ENCODE results near the gene VSNL1. TPM values are rescaled to one million over a fixed set of nuclear protein-coding genes. Genes with fewer than 3 reads are reported as not detected.

Gene VSNL1
- total RNA-seq, 2 experiments from 2014 or later: not detected

DNA sequence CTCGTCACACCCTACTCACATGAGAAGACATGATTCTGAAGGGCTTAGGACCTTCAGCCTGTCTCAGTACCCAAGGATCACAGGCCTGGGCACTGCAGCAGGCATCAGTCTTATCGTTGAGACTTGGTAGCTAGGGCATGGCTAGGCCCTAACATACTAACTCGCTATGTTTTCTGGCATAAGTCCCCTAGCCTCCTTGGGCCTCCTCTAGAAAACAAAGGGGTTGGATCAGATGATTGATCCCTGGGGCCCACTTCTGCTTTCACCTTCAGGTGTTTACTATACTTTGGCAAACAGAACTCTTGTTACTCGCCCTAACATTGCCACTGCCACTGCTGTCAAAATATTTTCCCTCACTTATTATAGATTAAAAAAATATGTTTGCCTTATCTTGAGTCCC, 44.2 kb downstream of the VSNL1 start:
- no peaks in the 10 kb centered on the region for H3K4me1 Mint-ChIP-seq (ENCODE audit: low read depth)
- H3K4me3 Mint-ChIP-seq: no peak overlapping the region
- no peak for DNase-seq
- intact Hi-C loops (cut with micrococcal nuclease): no loop called here
- H3K36me3 Mint-ChIP-seq (ENCODE audit: low read depth): no peaks in the 10 kb centered on the region
- CTCF ChIA-PET: no interaction called here
- no peak for TF ChIP-seq CTCF (IDR thresholded peaks at IDR 0.05)
- no peak for ATAC-seq
- H3K27ac Mint-ChIP-seq: no peak overlapping the region
- peaks cover 4% of the 10 kb centered on the region for H3K27me3 Mint-ChIP-seq
- POLR2A ChIA-PET: no interaction called here
- no peaks in the 10 kb centered on the region for H3K9me3 Mint-ChIP-seq

DNA sequence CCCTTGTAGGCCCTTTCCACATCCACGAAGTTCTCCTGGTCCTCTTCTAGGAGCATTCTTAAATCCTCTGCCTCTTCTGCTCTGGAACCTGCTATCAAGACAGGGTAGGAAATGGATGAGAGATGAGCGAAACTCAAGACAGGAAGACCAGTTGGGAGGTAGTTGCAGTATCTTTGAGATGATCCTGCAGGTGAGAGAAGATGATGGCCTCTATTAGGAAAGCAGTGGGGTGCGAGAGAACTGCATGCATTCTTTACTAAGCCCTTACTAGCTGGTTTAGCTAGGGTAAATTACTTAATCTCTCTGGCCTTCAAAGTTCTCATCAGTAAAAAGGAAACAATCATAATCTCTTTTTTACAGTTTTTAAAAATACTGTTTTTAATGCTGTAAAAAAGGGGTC, 47.0 kb downstream of the VSNL1 start:
- ATAC-seq (no peak), DNase-seq (no peak)
- intact Hi-C loops (cut with micrococcal nuclease): no loop called here
- no peaks in the 10 kb centered on the region for H3K4me1 Mint-ChIP-seq (ENCODE audit: low read depth)
- peaks cover 4% of the 10 kb centered on the region for H3K27me3 Mint-ChIP-seq
- TF ChIP-seq CTCF (IDR thresholded peaks at IDR 0.05): no peak
- H3K9me3 Mint-ChIP-seq: no peaks in the 10 kb centered on the region
- H3K4me3 Mint-ChIP-seq: no peak overlapping the region
- POLR2A ChIA-PET: no interaction called here
- H3K27ac Mint-ChIP-seq: no peak overlapping the region
- no peaks in the 10 kb centered on the region for H3K36me3 Mint-ChIP-seq (ENCODE audit: low read depth)
- CTCF ChIA-PET: no interaction called here

DNA sequence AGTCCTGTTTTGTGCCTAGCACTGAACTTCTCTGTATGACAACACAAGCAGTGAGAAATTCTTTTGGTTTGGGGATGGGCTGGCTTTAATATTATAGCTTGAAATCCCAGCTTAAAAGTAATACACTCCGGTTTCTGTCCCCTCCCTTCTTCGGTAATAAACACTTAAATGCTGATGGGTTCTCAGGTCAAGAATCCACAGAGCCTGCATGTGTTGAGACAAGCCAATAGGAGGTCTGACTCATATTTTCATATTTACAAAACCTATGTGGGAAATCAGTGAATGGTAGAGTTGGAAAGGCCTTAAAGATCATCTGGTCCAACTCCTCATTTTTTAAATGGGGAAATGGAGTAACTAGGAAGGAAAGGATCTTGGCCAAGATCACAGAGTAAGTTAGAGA, 47.5 kb downstream of the VSNL1 start:
- CTCF ChIA-PET: no interaction called here
- Mint-ChIP-seq H3K4me1 (ENCODE audit: low read depth) (no peaks in the 10 kb centered on the region), H3K4me3 (no peak overlapping the region), H3K9me3 (no peaks in the 10 kb centered on the region), H3K36me3 (ENCODE audit: low read depth) (no peaks in the 10 kb centered on the region), H3K27me3 (peaks cover 4% of the 10 kb centered on the region), H3K27ac (no peak overlapping the region)
- no peak for DNase-seq
- intact Hi-C loops (cut with micrococcal nuclease): no loop called here
- no peak for TF ChIP-seq CTCF (IDR thresholded peaks at IDR 0.05)
- no peak for ATAC-seq
- POLR2A ChIA-PET: no interaction called here

DNA sequence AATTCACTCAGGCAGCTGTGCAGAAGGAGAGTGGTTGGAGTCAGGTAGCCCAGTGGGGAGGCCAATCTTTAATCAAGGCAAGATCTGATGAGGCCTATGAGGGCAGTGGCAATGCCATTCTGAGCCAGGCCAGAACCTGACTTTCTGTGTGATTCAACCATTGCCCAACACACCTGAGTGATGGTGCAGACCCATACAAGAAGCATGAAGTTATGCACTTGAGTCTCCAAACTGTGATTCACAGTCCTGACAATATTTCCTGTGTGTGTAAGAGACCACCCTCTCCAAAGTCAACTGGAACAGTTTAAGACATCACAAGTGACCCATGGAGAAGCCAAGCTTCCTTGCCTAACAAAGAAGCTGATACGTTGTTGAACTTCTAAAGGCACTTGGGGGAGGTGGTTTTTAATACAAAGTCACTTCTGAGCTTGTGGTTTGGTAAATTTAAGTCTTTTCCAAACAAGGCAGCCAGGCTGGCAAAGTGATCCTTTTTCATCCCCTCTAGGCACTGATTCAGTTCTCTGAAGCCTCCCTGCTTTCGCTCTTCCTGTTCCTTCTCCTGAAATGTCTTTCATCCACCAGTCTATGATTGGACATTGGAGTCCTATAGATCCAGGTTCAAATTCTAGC, 49.0 kb downstream of the VSNL1 start:
- intact Hi-C loops (cut with micrococcal nuclease): no loop called here
- no peak for TF ChIP-seq CTCF (IDR thresholded peaks at IDR 0.05)
- CTCF ChIA-PET: no interaction called here
- Mint-ChIP-seq H3K9me3 (no peaks in the 10 kb centered on the region), H3K27me3 (peaks cover 5% of the 10 kb centered on the region), H3K27ac (no peak overlapping the region), H3K4me3 (no peak overlapping the region), H3K4me1 (ENCODE audit: low read depth) (no peaks in the 10 kb centered on the region), H3K36me3 (ENCODE audit: low read depth) (no peaks in the 10 kb centered on the region)
- no peak for DNase-seq
- no peak for ATAC-seq
- POLR2A ChIA-PET: interaction anchor here (0.6 kb wide), 1 partner anchor 17 kb away, joined by 3 read pairs; no protein-coding TSS in a partner anchor

- Mint-ChIP-seq H3K4me3 (no peak overlapping the region), H3K27me3 (peaks cover 6% of the 10 kb centered on the region), H3K4me1 (ENCODE audit: low read depth) (no peaks in the 10 kb centered on the region), H3K27ac (no peak overlapping the region), H3K36me3 (ENCODE audit: low read depth) (no peaks in the 10 kb centered on the region), H3K9me3 (no peaks in the 10 kb centered on the region)
- ChIA-PET CTCF (no interaction called here), POLR2A (interaction anchor here (0.6 kb wide), 1 partner anchor 1093 kb away, joined by 3 read pairs; no protein-coding TSS in a partner anchor)
- ATAC-seq (no peak), DNase-seq (no peak)
- intact Hi-C loops (cut with micrococcal nuclease): no loop called here
- TF ChIP-seq CTCF (IDR thresholded peaks at IDR 0.05): no peak
These were observed 49.9 kb downstream of the VSNL1 start for GRCh38 chr2:17590342-17590911.
